ENCODE data around the gene NUP98. TPM values are rescaled to one million over a fixed set of nuclear protein-coding genes. Genes with fewer than 3 reads are reported as not detected.

NUP98 gene
- total and polyA plus RNA-seq, 2 of the 13 experiments (the other 11 are each of a cell fraction or from before 2014, with no cell fraction given), result 76.6 to 85.3 TPM

GRCh38 chr11:3797329-3798090 is at the start of gene NUP98 (continued):
- peak; percentile 93 for TF ChIP-seq TFDP1 (CRISPR knock-in tag; IDR thresholded peaks at IDR 0.05; ENCODE audit: borderline replicate concordance)
- TF ChIP-seq NCOA5 (CRISPR knock-in tag; IDR thresholded peaks at IDR 0.05), result 0 out of 2 replicates have a peak, but pooled peaks have one; percentile 33
- TF ChIP-seq ZFP82 (CRISPR knock-in tag; IDR thresholded peaks at IDR 0.05; ENCODE audit: borderline replicate concordance), result peak; percentile 77; the same call in 1 of the 2 replicates
- TF ChIP-seq REPIN1 (CRISPR knock-in tag; IDR thresholded peaks at IDR 0.05; ENCODE audit: borderline replicate concordance, low read depth), result peak; percentile 84
- TF ChIP-seq, protein P1, sequence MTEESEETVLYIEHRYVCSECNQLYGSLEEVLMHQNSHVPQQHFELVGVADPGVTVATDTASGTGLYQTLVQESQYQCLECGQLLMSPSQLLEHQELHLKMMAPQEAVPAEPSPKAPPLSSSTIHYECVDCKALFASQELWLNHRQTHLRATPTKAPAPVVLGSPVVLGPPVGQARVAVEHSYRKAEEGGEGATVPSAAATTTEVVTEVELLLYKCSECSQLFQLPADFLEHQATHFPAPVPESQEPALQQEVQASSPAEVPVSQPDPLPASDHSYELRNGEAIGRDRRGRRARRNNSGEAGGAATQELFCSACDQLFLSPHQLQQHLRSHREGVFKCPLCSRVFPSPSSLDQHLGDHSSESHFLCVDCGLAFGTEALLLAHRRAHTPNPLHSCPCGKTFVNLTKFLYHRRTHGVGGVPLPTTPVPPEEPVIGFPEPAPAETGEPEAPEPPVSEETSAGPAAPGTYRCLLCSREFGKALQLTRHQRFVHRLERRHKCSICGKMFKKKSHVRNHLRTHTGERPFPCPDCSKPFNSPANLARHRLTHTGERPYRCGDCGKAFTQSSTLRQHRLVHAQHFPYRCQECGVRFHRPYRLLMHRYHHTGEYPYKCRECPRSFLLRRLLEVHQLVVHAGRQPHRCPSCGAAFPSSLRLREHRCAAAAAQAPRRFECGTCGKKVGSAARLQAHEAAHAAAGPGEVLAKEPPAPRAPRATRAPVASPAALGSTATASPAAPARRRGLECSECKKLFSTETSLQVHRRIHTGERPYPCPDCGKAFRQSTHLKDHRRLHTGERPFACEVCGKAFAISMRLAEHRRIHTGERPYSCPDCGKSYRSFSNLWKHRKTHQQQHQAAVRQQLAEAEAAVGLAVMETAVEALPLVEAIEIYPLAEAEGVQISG (CRISPR knock-in tag; IDR thresholded peaks at IDR 0.05), result peak; percentile 68
- TF ChIP-seq ZNF788 (CRISPR knock-in tag; IDR thresholded peaks at IDR 0.05; ENCODE audit: borderline replicate concordance), result peak; percentile 9; the same call in 1 of the 2 replicates
- TF ChIP-seq FOSL2 (CRISPR knock-in tag; IDR thresholded peaks at IDR 0.05), result peak; percentile 25
- TF ChIP-seq POGK (CRISPR knock-in tag; conservative IDR thresholded peaks at IDR 0.05), result 0 out of 2 replicates have a peak, but pooled peaks have one; percentile 7
- peak; percentile 77 for TF ChIP-seq ARNTL (CRISPR knock-in tag; IDR thresholded peaks at IDR 0.05)
- no peak for TF ChIP-seq PTBP1 (IDR thresholded peaks at IDR 0.05; ENCODE audit: low read depth, low read length, poor library complexity, severe bottlenecking)
- TF ChIP-seq DMTF1 (CRISPR knock-in tag; IDR thresholded peaks at IDR 0.05), result peak; percentile 89; the same call in 1 of the 2 replicates
- TF ChIP-seq ZNF547 (CRISPR knock-in tag; IDR thresholded peaks at IDR 0.05), result peak; percentile 78; the same call in 1 of the 2 replicates
- peak; percentile 91 for TF ChIP-seq POGZ (CRISPR knock-in tag; IDR thresholded peaks at IDR 0.05)
- peak; percentile 13; the same call in 1 of the 2 replicates for TF ChIP-seq PRDM10 (CRISPR knock-in tag; IDR thresholded peaks at IDR 0.05; ENCODE audit: low read depth)
- TF ChIP-seq ZFX (CRISPR knock-in tag; IDR thresholded peaks at IDR 0.05; ENCODE audit: low read depth), result peak; percentile 98
